ENCODE measurements around the gene CDC42BPA. TPM values are rescaled to one million over a fixed set of nuclear protein-coding genes. Genes with fewer than 3 reads are reported as not detected.

CDC42BPA gene
- total and polyA plus RNA-seq, 8 donors, result 6.2 to 198 (median 64.5) TPM

- Histone ChIP-seq H3K4me3 (no peak overlapping the region), H3K9me3 (peaks cover 0 to 13% (median 4%) of the 10 kb centered on the region in 4 donors), H3K27ac (no peak overlapping the region), H3K27me3 (no peaks in the 10 kb centered on the region), H3K36me3 (peaks cover 13 to 46% (median 37%) of the 10 kb centered on the region in 4 donors), H3K4me1 (no peaks in the 10 kb centered on the region)
- TF ChIP-seq POLR2AphosphoS5 (IDR thresholded peaks at IDR 0.05) (no peak), POLR2A (IDR thresholded peaks at IDR 0.05) (no peak), EP300 (IDR thresholded peaks at IDR 0.05) (no peak), CTCF (IDR thresholded peaks at IDR 0.05) (no peak)
- 57 to 85% (median 78%) methylated on average over 2 of the region's 2 CpGs for WGBS, 5 donors
- no peak for DNase-seq
- intact Hi-C loops (cut with DNase I; ENCODE audit: low total_unique reads), result no loop called here
These were observed 231.7 kb downstream of the CDC42BPA start for GRCh38 chr1:227086636-227087035.

GRCh38 chr1:227082999-227083746 is 235.1 kb downstream of the CDC42BPA start:
- 87 to 99% (median 95%) methylated on average over 4 of the region's 4 CpGs for WGBS, 5 donors
- no peaks in the 10 kb centered on the region for H3K4me1 ChIP-seq

GRCh38 chr1:227077783-227078182 is 240.5 kb downstream of the CDC42BPA start:
- no peak for DNase-seq
- H3K9me3 ChIP-seq, result no peaks in the 10 kb centered on the region
- H3K27me3 ChIP-seq, result no peaks in the 10 kb centered on the region
- no peak overlapping the region for H3K27ac ChIP-seq
- H3K4me3 ChIP-seq, result no peak overlapping the region
- peaks cover 0 to 15% (median 11%) of the 10 kb centered on the region in 4 donors for H3K36me3 ChIP-seq
- intact Hi-C loops (cut with DNase I; ENCODE audit: low total_unique reads), result no loop called here
- peaks cover 0 to 10% (median 0%) of the 10 kb centered on the region in 4 donors for H3K4me1 ChIP-seq
- no peak for TF ChIP-seq POLR2A (IDR thresholded peaks at IDR 0.05)
- TF ChIP-seq EP300 (IDR thresholded peaks at IDR 0.05), result no peak
- no peak for TF ChIP-seq POLR2AphosphoS5 (IDR thresholded peaks at IDR 0.05)
- TF ChIP-seq CTCF (IDR thresholded peaks at IDR 0.05), result no peak

More at GRCh38 chr1:227082999-227083746, 235.1 kb downstream of the CDC42BPA start:
- H3K36me3 ChIP-seq, result peaks cover 7 to 28% (median 26%) of the 10 kb centered on the region in 4 donors
- no peaks in the 10 kb centered on the region for H3K27me3 ChIP-seq
- TF ChIP-seq CTCF (IDR thresholded peaks at IDR 0.05) (no peak), POLR2AphosphoS5 (IDR thresholded peaks at IDR 0.05) (no peak), POLR2A (IDR thresholded peaks at IDR 0.05) (no peak)
- no peak for DNase-seq
- no peak overlapping the region for H3K4me3 ChIP-seq
- H3K27ac ChIP-seq, result no peak overlapping the region
- peaks cover 0 to 13% (median 4%) of the 10 kb centered on the region in 4 donors for H3K9me3 ChIP-seq
- intact Hi-C loops (cut with DNase I; ENCODE audit: low total_unique reads), result no loop called here

- Histone ChIP-seq H3K27ac (no peak overlapping the region), H3K4me1 (peaks cover 0 to 18% (median 0%) of the 10 kb centered on the region in 4 donors), H3K4me3 (no peak overlapping the region), H3K9me3 (no peaks in the 10 kb centered on the region), H3K36me3 (peaks cover 0 to 25% (median 19%) of the 10 kb centered on the region in 4 donors), H3K27me3 (no peaks in the 10 kb centered on the region)
- peak in 1 of 2 donors; percentile 13 for DNase-seq
- 73 to 89% (median 85%) methylated on average over 4 of the region's 4 CpGs for WGBS, 5 donors
- no peak for TF ChIP-seq POLR2A (IDR thresholded peaks at IDR 0.05)
- no peak for TF ChIP-seq EP300 (IDR thresholded peaks at IDR 0.05)
- TF ChIP-seq CTCF (IDR thresholded peaks at IDR 0.05), result no peak
- TF ChIP-seq POLR2AphosphoS5 (IDR thresholded peaks at IDR 0.05), result no peak
- intact Hi-C loops (cut with DNase I; ENCODE audit: low total_unique reads), result no loop called here
These were observed 244.5 kb downstream of the CDC42BPA start for GRCh38 chr1:227073786-227074185.

Measured in stomach (tissue), 9 donors.